Cardiac septum (tissue), 1 donor: ENCODE data around the gene FCER2. TPM values are rescaled to one million over a fixed set of nuclear protein-coding genes. Genes with fewer than 3 reads are reported as not detected.
A peak's percentile ranks its signal among the peaks of the same experiment; 100 is the strongest.

ENCODE experiments used
- DNase-seq: peaks from one replicate; pipeline ENCODE4 v3.0.0-alpha.2; 2020; ENCODE audit warnings: low spot score
- intact Hi-C: fragments of 100-400 bp; cut with DNase I; formaldehyde crosslinking; loops from one replicate; pipeline ENCODE4 v1.14.0; 2022
- total RNA-seq: library from RNA; stranded (reverse); fragmentation: NEBNext Ultra II Directional; extraction: Animal tissue kit (Norgen Biotek cat#: 25700); gene quantifications from one replicate; pipeline ENCODE4 v1.2.1, GENCODE V29; 2021
- donor health status: DM: no; HTN: no; CAD: no.

The FCER2 gene
- total RNA-seq, 1 donor from 2014 or later = not detected

DNA sequence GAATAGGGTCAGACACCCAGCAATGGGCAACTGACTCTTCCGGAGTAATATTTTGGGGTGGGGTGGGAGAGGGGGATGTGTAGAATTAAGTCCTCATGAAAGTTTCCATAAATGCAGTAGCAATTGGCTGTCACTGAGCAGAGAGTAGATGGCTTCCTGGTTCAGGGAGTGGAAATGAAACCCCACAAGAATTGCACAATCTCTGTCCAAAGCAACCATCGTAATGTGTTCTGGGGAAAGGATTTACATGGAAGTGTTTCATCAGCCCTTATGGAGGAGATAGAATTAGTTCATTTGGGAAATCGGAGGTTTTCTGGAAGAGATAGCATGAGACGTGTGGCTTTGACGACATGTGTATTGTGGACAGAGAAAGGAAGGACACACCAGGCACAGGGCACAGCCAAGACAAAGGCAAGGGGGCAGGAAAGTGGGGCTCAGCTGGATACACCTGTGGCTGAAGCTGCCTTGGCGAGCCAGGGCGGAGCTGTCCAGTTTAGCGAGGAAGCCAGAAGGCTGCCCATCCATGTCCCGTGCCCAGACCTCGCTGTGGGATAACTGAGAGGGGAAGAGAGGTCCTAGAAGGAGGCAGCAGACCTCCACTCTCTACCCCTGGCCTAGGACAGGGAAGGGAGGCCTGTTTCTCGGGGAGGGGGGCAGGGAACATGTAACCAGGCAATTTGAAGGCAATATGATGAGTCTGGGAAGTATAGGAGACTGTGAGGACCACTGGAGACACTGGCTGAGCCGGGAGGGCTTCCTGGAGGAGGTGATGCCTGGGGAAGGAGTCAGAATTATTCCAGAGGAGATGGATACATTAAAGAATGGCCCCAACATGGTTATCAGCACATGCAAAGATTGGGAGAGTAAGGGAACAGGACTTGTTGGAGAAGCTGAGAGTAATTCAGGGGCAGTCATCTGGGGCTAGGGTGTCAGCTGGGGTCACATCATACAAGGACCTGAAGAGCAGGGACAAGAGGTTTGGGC, 32.6 kb upstream of the FCER2 start:
- intact Hi-C loops = no loop called here
- DNase-seq = no peak

DNA sequence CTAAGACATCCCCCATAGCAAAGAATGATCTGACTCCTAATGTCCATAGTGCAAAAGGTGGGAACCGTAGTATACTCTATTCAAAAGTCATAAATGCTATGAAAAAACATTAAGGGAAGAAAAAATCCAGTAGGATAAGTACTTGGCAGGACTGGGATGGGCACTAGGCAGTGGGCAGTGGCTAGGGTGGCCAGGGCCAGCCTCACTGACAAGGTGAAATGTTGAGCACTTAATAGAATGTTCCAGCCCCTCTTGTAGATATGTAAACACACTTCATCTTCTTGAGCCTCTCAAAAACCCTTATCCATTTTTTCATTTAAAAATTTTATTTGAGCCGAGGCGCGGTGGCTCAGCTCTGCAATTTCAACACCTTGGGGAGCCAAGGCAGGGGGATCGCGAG, 31.4 kb upstream of the FCER2 start:
- intact Hi-C loops = no loop called here
- no peak for DNase-seq

DNA sequence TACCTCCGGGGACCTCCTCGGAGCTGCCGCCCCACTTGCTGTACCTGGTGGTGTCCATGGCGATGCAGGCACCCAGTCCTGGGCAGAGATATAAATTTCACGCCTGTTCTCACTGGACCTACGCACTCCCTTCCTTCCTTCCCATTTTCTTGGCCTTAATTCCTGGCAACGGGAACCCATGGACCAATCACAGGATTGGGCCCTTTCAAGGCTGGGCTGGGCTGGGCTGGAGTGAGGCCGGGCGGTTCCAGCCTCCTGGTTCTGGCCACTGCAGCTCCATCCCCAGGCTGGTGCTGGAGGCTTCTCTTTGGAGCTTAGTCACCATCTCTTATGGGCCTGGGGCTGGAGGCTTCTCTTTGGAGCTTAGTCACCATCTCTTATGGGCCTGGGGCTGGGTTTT, 30.1 kb upstream of the FCER2 start, which contains the start of gene CLEC4G:
Gene CLEC4G, minus strand, starts transcription at position 66 of the 400 bp plus-strand sequence. Its CDS starts 8 bp downstream, at position 58.
- DNase-seq = no peak
- intact Hi-C loops = no loop called here

DNA sequence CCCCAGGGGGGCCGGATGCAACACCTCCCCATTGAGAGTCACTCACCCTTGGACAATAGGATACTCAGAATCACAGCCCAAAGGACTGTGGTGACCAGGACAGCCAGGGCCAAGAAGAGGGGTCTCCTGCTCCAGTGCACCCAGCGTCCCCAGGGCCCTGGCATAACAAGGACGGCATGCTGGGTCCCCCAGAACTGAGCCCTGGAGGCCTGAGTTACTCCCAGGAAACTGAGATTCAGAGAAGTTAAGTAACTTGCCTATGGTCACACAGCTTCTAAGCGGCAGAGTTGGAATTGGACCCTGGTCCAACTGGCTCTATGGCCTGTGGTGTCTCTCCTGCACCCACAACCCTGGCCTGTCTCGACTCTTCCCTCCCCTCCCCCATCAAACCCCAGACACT, 29.7 kb upstream of the FCER2 start:
- DNase-seq = no peak
- intact Hi-C loops = no loop called here

DNA sequence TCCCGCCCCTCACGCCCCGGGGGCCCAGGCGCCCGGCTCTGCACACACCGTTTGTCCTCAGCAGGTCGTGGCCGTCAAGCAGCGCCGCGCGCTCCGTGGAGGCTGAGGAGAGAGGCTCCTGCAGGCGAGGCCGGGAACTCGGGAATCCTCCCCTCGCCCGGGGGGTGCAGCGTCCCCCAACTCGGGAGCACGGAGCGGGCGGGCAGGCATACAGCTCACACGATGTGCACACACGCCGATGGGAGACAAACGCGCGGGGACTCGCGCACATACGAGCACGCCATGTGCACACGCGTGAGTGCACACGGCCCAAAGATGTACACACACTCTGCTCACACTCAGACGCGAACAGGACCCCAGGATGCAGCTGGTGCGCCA, 29.3 kb upstream of the FCER2 start:
- DNase-seq = peak; percentile 63
- intact Hi-C loops = no loop called here

DNA sequence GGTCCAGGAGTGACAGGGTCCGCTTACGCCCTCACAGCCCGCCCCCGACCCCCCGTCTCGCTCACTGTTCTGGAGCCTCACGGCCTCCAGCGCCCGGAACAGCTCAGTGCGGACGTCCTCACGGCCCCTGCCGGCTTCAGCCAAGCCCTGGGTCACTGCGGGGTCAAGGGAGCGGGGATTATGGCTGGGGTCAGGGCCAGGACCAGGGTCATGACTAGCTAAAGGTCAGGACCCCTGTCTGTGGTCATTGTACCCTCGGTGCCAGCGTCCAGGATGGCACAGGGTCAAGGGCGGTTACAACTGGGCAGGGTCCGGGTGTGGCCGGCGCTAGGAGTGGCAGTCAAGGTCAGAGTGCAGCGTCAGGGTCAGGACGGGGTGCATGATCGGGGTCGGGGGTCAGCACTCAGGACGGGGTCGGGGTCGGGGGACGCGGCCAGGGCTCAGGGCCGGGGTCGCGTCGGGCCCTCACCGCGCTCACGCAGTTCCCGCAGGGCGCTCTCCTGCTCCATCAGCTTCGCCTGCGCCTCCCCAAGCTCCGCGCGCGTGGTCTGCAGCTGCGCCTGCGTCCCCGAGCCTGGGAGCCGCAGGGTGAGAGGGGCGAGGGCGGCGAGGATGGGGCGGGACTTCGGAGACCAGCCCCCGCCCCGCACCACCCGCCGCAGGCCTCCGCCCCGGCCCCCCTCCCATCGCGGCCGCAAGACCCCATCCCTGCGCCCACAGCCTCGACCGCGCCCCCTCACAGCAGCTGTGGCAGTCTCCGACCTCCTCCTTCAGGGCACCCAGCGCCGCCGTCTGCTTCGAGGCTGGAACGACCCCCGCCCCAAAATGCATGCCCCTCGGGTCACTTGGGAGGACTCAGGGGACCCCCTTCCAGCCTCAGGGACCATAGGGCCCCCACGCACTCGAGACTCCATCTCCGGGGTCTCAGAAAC, 28.6 kb upstream of the FCER2 start:
- intact Hi-C loops = no loop called here
- DNase-seq = peak; percentile 67

DNA sequence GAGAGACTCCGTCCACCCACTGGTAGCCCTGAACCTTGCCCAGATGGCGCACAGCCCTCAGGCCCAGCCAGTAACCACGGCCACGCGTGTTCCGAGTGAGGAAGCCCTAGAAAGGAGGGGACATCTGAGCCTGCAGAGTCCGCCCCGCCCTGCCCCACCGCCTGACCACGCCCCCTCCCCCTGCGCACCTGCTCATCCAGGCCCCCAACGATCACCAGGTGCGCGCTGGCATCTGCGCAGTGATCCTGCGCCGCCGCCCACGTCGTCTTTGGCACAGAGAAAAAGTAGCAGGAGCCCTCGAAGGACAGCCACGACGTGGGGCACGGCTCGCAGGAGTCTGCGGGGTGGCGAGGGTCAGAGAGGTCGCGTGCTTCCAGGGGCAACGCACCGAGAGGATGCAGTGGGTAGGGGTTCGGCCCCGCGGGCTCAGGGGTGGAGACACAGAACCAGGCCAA, 27.9 kb upstream of the FCER2 start:
- peak; percentile 70 for DNase-seq
- intact Hi-C loops = no loop called here

DNA sequence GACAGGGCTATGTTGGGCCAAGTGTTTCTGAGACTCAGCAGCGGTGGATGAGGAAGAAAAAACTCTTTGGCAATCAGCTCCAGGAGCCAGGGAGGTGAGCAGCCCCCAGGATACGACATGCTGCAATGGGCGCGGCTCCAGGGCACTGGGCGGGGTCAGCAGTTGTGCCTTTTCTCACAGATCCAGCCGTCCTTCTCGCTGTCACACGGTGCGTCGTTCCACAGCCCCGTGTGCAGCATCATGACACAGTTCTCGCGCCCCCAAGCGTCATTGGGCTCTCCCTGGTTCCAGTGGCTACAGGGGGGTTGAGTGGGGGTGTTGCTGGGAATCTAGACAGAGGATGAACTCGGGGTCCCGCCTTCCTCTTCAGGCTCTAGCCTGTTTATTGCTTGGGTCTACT, 27.3 kb upstream of the FCER2 start:
- intact Hi-C loops = no loop called here
- no peak for DNase-seq

DNA sequence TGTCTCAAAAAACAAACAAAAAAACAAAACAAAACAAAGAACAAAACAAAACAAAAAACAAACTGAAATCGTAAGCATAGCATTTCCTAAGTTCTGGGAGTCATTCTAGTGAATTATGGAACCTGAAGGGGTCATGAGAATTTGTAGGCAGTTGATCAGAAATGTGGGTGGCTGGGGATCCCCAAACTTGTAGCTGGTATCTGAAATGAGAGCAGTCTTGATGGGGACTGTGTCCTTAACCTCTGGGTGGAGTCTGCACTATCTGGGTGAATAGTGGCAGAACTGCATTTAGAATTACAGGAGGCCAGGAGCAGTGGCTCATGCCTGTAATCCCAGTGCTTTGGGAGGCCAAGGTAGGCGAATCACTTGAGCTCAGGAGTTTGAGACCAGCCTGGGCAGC, 23.9 kb upstream of the FCER2 start:
- intact Hi-C loops = no loop called here
- DNase-seq = no peak

DNA sequence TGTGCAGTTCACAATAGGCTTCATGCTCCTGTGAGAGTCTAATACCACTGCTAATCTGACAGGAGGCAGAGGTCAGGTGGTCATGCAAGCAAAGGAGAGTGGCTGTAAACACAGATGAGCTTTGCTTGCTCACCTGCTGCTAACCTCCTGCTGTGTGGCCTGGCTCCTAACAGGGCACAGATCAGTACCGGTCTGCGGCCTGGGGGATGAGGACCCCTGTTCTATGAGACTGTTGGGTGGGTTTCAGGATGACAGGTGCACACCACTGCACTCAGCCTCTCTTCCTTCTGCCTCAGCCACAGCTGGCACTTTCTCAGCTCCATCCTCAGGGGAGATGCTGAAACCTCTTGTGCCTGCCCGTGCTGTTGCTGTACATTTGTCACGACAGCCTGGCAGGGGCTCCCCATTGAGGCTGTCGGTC, 20.3 kb upstream of the FCER2 start:
- DNase-seq = no peak
- intact Hi-C loops = no loop called here

DNA sequence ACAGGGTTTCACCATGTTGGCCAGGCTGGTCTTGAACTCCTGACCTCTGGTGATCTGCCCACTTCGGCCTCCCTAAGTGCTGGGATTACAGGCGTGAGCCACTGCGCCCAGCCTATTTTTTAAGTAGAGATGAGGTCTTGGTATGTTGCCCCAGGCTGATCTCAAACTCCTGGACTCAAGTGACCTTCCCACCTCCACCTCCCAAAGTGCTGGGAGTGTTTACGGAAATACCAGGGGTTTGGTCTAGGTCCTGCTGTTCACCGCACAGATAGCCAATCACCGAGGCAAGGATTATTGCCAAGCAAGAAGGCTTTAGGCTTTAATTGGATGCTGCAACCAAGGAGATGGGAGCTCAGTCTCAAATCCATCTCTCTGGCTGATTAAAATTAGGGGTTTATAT, 18.4 kb upstream of the FCER2 start:
- no peak for DNase-seq
- intact Hi-C loops = no loop called here

DNA sequence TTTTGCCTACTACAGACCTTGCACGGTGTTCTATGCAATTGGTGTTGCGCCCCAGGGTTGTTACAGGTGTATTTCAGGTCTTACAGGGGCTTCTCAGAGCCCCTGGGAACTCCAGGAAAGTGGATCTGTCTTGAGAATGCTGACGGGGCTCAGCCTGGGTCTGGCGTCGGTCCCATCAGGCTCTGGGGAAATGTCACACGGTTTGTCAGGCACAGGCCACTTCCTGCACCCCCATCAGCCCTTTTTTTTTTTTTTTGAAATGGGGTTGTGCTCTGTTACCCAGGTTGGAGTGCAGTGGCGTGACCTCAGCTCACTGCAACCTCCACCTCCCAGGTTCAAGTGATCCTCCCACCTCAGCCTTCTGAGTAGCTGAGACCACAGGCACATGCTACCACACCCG, 16.7 kb upstream of the FCER2 start:
- DNase-seq = no peak
- intact Hi-C loops = no loop called here

DNA sequence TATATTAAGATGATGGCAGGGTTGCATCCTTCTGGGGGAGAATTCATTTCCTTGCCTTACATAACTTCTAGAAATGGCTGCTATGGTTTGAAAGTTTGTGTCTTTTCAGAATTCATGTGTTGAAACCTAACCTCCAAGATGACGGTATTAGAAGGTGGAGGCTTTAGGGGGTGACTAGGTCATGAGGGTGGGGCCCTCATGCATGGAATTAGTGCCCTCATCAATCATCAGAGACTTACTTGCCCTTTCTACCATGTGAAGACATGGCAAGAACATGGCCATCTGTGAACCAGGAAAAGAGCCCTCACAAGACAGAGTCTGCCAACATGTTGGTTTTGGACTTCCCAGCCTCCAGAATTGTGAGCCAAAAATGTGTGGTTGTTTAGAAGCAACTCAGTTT, 14.8 kb upstream of the FCER2 start:
- intact Hi-C loops = no loop called here
- no peak for DNase-seq

DNA sequence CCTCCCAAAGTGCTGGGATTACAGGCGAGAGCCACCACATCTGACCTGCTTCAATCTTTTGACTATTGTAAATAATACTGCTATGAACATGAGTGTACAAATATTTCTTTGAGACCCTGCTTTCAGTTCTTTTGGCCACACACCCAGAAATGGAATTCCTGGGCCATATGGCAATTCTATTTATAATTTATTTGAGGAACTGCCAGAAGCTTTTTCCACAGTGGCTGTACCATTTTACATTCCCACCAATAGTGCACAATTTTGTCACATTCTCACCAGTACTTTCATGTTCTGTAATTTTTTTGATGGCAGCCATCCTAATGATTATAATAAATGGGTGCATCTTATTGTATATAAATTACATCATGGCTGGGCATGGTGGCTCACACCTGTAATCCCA, 13.7 kb upstream of the FCER2 start:
- intact Hi-C loops = no loop called here
- no peak for DNase-seq

DNA sequence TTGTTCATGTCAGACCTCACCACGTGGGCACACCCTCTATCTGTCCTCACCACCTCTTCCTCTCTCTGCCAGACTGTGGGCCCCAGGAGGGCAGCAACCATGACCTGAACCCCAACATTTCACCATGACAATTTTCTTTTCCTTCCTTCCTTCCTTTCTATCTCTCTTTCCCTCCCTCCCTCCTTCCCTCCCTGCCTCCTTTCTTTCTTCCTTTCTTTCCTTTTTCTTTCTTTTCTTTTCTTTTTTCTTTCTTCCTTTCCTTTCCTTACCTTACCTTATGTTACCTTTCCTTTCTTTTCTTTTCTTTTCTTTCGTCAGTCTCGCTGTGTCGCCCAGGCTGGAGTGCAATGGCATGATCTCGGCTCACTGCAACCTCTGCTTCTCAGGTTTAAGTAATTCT, 8.7 kb upstream of the FCER2 start:
- DNase-seq = no peak
- intact Hi-C loops = no loop called here

DNA sequence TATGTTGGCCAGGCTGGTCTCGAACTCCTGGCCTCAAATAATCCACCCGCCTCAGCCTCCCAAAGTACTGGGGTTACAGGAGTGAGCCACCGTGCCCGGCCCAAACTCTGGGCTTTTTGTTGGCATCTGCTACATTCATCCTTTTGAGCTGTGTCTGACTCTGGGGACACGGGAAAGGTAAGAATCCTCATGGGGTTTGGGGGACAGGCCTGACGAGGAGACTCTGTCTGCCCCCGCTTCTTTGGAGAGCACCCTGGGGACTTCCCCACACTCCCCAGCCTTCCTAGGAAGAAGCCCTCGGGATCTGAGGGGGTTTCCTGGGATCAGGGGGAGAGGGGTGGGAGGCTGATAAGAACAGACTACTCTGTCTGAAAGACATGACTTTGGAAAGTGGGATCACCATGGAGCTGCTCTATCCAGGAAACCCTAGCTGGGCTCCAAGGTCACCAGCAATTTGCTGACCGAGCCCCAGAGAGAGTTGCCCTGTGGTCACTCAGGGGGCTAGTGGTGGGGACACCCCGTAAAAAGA, 8.1 kb upstream of the FCER2 start:
- intact Hi-C loops = no loop called here

DNA sequence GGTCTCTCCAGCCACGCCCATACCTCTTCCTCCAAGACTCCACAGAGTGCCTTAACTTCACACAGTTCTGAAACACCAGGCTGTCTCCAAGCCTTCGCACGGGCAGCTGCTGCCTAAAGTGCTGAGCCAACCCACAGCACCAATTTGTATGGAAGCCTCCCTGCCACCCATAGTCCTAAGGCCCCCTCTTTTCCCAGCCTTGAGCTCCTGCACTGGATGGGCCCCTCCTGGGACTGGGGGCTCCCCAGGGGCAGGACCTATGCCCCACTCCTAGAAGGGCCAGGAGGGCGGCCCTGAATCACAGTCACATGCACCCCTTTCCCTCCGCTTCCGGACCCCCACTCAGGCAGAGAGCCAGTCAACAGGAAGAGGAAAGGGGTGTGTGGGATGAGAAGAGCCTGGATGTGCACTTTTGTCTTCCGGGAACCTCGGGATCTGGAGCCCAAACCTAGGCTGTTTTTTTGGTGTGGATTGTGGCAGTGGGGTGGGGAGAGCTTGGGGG, 5.1 kb upstream of the FCER2 start:
- no peak for DNase-seq
- intact Hi-C loops = no loop called here

More for the DNA sequence above, 8.1 kb upstream of the FCER2 start:
- DNase-seq = no peak

DNA sequence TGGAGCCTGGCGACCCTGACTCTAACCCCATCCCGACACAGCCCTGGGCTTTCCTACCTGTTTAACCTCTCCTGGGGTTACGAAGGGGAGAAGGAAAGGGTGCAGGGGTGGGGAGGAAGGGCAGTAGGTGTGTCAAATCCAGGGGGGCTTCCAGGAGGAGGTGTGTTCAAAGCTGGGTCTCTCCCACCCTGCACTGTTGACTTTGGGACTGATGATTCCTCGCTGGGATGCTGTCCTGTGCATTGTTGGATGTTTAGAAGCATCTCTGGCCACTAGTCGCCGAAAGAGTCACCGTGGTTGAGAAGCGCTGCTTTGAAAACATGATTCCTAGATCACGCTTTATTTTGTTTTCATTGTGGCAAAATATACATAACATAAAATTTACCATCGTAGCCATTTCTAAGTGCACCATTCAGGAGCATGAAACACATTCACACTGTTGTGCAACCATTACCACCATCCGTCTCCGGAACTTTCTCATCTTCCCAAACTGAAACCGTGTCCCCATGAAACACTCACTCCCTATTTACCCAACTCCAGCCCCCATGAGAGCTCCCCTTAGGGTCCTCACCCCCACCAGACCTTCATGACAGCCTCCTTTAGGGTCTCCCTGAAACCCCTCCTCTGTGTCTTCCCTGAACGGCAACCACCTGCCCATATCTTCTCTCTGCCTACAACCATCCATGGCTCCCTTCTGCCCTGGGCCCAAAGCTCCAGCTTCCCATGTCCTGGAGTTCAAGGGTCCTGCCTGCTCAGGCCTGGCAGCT, 4.4 kb upstream of the FCER2 start:
- intact Hi-C loops = no loop called here
- DNase-seq = no peak
